Forelimb muscle (tissue), 1 donor: ENCODE data around the gene RAB36. TPM values are rescaled to one million over a fixed set of nuclear protein-coding genes. Genes with fewer than 3 reads are reported as not detected.
"Not testable (repeated sequence)": the region's sequence is repeated elsewhere in the genome, so short reads cannot be mapped to it uniquely, and the experiment has no call there.

Experiments used
- DNase-seq: peaks from one replicate; pipeline ENCODE4 v3.0.0-alpha.2; 2013; ENCODE audit warnings: low read depth
- polyA plus RNA-seq: library from polyadenylated mRNA; unstranded; fragments of 120-200 nt; gene quantifications from one replicate; pipeline ENCODE4 v1.2.1, GENCODE V29; 2013; ENCODE audit not compliant: insufficient read length

RAB36 gene
- polyA plus RNA-seq, 1 donor = 0.80 TPM

DNA sequence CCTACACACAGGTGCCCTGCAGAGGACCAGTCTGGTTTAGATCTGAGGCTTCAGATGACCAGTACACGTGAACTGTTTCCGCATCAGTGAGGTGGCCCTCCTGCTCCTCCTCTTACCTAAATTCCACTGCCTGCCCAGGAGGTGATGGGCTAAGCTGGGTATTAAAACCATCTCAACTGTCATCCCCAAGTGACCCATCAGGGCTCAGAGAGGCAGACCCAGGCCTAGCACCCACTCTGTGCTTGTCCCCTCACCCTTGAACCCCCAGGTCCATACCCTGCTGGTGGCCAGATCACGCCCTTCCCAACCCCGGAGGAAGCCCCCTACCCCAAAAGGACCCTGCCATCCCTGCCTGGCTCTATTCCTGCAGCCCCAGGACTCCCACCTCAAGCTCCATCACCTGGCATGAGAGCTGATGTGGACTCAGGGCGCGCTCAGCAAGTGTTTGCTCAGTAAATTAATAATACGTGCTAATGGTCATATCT lies 24.8 kb upstream of the RAB36 start:
- no peak for DNase-seq

- no peak for DNase-seq
Observed at GRCh38 chr22:23121000-23121421, 24.3 kb upstream of the RAB36 start.

DNA sequence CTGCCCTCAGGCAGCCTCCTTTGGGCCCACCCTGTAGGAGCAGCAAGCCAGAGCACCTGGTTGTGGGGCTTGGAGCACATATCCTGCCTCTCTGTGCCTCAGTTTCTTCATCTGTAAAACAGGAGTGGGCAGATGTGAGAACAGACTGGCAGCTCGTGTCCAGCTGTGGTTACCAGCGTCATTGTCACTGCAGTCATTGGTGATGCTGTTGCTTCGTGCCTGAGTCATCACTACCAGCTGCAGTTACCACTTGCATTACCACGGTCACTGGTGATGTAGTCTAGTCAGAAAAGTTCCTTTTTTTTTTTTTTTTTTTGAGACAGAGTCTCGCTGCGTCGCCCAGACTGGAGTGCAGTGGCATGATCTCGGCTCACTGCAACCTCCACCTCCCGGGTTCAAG lies 23.9 kb upstream of the RAB36 start:
- no peak for DNase-seq

- no peak for DNase-seq
Observed at GRCh38 chr22:23122216-23122957, 22.9 kb upstream of the RAB36 start.

GRCh38 chr22:23122992-23123803 lies 22.1 kb upstream of the RAB36 start:
- no peak for DNase-seq

DNA sequence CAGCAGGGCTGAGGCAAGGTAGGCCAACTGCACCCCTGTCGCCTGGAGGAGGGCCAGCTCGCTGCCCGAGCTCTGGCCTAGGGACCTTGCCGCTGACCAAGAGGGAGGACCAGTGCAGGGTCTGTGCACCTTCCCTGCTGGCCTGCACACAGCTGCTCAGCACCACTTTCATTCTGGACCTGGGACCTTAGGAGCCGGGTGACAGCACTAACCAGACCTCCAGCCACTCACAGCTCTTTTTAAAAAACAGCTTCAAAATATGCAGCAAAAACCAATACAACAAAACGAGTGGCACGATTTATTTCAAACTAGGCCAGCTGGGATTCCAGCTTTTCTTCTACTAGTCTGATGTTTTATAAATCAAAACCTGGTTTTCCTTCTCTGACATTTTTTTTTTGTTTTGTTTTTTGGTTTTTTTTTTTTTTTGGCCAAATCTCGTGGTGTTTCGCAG lies 21.4 kb upstream of the RAB36 start:
- no peak for DNase-seq

GRCh38 chr22:23124611-23125511 lies 20.4 kb upstream of the RAB36 start:
- DNase-seq = no peak

GRCh38 chr22:23125512-23126103 lies 19.7 kb upstream of the RAB36 start:
- DNase-seq = no peak

DNA sequence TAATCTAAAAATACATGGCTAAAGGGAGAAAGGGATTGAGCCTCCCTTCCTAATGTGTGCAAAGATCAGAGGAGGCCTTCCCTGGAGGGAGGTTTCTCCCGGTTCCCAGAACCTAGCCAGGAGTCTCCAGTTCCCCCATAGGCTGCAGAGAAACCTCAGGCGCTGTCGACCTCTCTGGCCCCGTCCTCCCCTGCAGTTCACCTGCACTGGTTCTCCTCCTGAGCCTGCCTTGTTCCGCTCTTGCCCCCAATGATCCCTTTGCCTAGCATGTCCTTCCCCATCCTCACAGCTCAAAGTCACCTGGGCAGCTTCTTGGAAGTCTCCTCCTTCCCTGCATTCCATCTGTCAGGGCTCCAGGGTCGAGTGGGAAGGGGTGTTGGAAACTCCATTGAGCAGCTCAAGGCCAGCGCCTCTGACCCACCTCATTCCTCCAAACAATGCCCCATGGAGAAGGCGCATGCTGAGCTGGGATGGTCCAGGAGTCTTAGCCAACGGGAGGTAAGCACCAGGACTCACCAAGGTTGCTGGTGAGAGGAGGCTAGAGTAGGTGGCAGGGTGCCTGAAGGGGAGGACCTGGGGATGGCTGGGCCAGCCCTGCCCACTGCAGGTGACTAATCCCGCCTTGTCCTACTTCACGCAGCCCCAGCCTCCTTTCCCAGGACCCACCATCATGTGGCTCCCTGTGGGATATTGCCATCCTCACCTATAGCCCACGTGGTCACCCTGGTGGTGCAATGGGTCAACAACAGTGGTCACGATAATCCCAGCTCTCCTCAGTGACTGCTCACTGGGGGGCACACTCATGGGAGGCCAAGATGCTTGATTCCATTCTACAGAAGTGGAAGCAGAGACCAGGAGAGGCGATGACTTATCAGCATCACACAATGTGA lies 18.9 kb upstream of the RAB36 start:
- no peak for DNase-seq

- DNase-seq = no peak
Observed at GRCh38 chr22:23127055-23127756, 18.1 kb upstream of the RAB36 start.

DNA sequence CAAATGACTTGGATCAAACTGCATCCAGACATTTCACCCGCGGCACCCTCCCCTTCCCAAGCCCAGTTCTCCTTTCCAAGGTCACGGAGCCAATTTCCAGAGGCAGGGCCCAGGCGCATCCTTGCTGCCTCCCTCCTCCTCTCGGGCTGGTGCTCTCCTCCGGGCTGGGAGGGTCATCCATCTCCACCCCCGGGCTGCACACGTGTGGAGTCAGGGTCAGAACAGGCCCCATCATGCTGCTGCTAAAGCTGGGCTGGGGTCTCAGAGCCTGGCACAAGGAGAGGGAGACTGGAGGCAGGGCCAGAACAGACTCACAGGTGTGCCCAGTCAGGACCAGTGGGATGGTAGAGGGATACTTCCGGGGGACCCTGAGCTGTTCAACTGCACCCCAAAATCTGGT lies 17.5 kb upstream of the RAB36 start:
- DNase-seq = no peak

DNA sequence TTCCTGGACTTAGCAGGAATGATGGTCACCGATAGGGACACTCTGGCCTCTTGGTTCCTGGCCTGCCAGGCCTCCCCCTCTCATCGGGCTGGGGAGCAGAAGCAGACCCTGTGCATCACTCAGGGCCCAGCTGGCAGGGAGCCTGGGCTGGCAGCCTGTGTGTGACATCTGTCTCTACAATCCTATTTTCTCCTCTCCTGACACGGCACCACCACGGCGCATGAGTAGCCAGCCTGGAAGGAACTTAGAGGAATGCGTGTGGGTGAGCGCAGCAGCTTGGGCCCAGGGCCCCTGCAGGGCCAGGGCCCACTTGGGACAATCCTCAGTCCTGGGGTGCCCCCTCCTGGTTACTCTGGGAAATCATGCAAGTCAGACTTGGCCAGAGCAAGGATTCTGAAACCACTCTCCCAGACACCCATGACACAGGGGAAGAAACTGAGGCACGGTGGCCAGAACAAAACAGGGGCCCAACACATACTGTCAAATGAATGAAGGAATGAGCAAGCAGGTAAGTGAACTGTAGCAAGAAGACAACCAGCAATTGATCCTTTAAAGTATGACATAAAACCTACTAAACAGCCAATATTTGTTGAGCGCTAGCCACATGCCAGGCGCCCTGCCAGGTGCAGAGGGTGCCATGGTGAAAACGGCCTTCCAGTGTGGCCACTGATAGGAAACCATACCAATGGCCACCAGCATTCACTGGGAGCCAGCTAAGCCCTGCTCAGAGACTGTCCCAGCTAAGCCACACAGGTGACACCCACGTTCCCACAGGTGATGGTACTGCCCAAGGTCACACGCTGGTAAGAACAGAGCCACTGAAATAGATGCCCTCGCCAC lies 16.8 kb upstream of the RAB36 start:
- DNase-seq = no peak

DNA sequence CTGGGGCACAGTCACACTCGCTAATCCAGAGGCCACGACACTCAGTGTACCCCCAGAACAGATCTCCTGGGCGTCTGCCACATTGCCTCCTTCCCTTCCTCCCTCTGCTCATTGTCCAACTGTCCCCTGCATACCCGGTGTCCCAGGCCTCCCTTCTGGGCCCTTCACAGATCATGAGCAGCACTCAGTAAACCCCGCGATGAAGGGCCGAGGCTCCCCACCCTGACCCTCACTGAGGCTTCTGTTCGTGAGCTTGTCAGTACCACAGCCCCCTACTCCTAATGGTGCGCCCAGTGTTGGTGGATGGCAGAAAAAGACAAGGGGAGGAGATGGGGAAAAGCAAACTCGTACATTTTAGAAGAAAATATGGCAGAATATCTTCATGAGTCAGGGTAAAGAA lies 16.1 kb upstream of the RAB36 start:
- DNase-seq = no peak

DNA sequence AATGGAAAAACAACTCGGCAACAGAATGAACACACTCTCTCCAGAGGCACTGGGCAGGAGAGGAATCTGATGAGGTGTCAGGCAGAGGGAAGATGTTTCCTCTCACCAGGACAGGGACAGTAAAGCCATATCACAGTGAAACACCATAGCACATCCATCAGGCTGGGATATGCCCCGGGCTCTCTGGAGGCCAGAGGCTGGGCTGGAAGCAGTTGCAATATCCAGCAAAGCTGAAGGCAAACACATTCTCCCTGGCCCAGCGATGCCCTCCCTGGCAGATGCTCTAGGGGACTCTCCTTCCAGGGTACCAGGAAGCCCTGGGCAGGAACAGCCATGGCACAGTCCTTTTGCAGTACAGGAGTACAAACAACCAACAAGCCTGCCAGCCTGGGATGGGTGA lies 14.6 kb upstream of the RAB36 start:
- no peak for DNase-seq

GRCh38 chr22:23131931-23132330 lies 13.3 kb upstream of the RAB36 start:
- DNase-seq = no peak

GRCh38 chr22:23132376-23133091 lies 12.7 kb upstream of the RAB36 start:
- no peak for DNase-seq

DNA sequence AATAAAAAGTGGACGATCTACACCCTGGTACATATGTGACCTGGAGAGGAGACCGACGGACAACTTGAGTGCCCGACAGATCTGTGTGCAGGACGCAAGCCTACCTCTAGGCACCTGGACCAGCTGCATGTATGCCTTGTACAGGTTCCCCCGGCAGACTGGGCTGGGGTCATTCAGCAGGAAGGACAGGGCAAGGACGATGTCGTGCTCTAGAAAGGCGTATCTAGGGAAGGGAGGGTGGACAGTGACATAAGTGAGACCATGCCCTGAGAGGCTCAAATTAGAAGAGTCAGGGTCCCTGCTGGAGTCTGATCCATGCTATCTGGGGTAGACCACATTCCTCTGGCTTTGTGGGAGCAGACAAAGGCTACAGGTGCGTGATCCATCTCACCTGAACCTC lies 11.4 kb upstream of the RAB36 start:
- DNase-seq = no peak

GRCh38 chr22:23136991-23137390 lies 8.3 kb upstream of the RAB36 start:
- DNase-seq = not testable (repeated sequence)
